Stimulated activated CD8-positive, alpha-beta memory T cell treated with anti-CD3 and anti-CD28 coated beads, Interleukin-7, amount 100 ng/mL, for 24 hours (primary cell): ENCODE data around the gene CXCR2.
"Not testable (repeated sequence)": the region's sequence is repeated elsewhere in the genome, so short reads cannot be mapped to it uniquely, and the experiment has no call there.

ENCODE experiments used
- DNase-seq: peaks from one replicate; pipeline ENCODE4 v3.0.0-alpha.2; 2020; ENCODE audit warnings: low read depth

CXCR2 gene

DNA sequence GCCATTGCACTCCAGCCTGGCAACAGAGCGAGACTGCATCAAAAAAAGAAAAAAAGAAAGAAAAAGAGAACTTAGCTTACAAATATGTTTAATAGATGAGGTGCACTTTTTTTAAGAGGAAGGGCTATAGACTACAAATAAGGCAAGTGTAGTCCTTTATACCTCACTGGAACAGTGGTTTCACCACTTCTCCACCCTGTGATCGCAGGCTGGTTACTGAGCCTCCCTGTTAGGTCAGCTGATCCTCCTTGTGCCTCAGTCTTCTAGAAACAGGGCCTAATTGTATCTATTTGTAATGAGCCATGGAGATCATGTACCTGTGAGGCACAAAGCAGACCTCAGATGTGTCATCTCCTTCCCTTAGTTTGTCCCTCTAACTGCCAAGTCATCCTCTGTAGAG, 4.5 kb downstream of the CXCR2 start:
- no peak for DNase-seq

DNA sequence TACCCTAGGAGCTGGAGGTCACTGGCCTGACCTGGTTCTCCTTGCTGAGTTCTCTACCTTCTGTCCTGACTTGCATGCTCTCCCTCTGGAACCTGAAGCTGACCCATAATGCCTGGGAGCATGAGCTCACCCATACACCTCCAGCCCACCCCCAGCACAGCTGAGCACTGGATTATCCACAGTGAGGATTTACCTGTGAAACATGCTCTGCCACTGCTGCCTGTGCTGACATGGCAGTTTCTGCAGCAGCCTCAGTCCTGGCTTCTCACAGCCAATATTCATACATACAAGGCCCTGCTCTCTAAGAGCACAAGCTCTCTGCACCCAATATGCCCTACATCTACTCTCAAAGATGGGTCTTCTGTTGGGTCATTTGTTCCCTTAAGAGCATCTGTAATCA, 5.0 kb downstream of the CXCR2 start:
- DNase-seq, result no peak

DNA sequence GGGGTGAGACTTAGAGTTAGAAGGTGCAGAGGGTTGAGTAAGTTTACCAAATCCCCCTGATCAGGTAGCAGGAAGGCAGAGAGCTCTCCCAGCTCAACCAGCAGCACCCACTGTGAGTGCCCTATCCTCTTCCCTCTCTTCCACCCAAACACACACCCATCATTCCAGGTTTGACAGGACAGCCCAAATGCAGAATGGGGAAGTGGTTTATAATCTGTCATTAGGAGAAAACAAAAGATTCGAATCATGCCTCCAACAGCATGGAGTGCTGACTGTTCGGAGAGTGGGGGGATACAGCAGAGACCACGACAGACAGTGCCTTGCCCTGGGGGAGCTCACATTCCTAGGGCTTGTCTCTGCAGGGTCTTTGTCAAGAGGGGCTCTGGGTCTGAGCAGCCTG, 11.7 kb downstream of the CXCR2 start:
- DNase-seq, result no peak

DNA sequence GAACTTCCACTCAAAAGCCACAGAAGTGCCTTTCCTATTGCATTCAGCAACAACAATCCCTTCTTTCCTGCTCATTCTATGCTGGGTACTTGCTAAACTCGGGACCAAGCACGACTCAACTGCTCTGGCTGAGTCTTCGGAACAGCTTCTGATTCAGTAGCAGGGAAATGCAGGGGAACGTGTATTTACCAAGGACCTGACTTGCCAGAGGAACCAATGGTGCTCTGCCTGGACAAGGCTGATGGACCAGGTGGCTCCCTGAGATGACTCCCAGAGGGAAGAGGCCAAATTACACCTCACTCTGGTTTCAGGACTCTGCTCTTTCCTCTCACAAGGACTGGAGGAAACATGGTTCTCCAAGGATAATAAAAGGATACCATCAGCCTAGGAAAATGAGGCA, 12.2 kb downstream of the CXCR2 start:
- no peak for DNase-seq

- DNase-seq, result no peak
These were observed 19.3 kb downstream of the CXCR2 start for GRCh38 chr2:218145124-218145523.

- no peak for DNase-seq
These were observed 20.2 kb downstream of the CXCR2 start for GRCh38 chr2:218146056-218146455.

GRCh38 chr2:218149098-218149497, 23.3 kb downstream of the CXCR2 start:
- no peak for DNase-seq

DNA sequence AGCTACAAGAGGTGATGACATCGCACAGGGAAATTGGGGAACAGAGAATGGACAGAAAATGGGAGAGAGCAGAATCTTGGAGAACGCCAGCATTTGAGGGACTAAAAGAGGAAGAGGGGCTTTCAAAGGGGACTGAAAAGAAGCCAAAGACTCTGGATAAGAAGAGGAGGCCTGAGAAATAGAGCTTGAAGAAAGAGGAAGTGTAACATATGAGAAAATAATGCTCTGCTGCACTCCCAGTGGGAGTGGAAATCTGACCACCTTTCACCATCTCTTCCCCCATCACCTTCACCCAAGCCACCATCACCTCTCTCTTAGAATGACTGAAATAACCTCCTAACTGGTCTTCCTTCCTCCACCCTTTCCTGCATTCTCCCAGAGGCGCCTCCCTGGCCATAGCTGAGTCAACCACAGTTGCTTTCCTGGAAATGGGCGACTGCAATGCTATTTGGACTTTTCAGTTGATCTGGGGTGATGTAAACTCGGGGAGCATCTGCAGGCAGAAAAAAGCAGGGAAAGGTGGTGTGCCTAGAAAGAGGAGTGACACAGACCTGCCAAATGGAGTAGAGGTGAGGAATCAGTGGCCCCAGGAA, 24.1 kb downstream of the CXCR2 start:
- DNase-seq, result no peak

DNA sequence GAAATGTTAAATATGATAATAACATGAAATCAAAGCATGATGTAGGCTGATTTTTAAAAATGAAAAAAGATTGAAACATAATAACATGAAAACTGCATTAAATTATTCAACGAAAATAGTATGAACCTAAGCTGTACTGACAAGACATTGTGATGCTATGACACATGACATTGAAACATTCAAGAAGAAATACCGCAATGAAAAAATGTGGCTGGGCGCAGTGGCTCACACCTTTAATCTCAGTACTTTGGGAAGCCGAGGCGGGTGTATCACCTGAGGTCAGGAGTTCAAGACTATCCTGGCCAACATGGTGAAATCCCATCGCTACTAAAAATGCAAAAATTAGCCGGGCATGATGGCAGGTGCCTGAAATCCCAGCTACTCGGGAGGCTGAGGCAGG, 26.3 kb downstream of the CXCR2 start:
- DNase-seq, result no peak

- DNase-seq, result no peak
These were observed 26.9 kb downstream of the CXCR2 start for GRCh38 chr2:218152777-218153176.

DNA sequence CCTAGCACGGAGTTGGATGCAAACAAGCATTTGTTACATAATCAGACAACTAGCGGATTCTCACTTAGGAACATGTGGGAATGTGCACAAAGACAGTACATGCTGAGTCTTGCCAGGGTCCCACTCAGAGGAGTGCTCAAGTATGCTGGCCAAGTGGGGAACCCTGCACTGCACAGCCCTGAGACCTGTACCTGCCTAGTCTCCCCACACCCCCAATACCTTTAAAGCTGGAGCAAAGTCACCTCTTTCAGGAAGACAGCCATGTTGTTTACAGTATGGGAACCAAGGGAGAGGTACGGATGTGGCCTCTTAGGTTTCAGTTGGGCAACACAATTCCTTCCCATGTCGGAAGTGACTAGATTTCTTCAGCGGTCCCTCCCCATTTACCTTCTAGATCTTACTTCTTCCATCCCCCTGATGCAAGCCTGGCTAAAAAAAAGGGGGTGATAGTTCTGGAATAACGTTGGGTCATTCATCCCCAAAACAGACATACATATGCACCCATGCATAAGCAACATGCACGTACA, 30.2 kb downstream of the CXCR2 start:
- DNase-seq, result no peak

GRCh38 chr2:218161644-218162043, 35.8 kb downstream of the CXCR2 start:
- DNase-seq, result no peak

GRCh38 chr2:218162814-218163213, 37.0 kb downstream of the CXCR2 start:
- DNase-seq, result no peak

DNA sequence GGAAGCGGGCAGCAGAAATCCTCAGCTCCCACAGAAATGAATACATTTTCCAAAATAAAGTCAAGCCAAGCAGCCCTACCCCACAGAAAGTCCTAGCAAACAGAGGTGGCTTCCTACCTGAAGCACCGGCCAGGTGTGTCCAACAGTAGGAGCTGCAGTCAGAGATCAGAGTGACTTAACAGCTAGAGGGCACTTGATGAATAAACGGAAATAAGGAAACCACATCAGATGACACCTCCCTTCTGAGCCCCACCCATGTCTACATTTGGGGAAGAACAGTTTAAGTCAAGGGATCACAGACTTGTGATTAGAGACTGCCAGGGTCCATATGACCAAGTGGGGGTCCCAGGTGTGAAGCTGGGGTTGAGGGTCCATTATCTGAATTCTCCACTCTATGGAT, 41.0 kb downstream of the CXCR2 start, which contains the start of gene CXCR1:
Gene CXCR1 (minus strand): TSS at position 172 of the 400 bp plus-strand sequence. CDS start 1,751 bp downstream, outside the sequence.
- no peak for DNase-seq

DNA sequence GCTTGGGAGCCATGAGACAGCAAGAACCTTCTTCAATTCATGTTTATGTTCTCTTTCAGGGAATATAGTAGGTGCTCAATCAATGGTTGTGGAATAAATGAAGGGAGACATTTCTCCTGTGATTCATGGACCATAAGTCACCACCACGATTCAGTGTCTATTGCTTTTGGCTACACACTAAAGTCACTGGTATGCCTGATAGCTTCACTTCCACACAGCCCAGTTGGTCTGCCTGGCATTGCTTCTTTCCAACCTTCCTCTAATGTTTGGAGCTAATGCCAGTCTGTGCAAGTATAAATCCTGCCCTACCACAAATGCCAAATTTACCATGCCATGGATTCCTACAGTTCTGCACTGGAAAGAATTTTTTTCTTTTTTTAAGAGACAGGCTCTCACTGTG, 42.2 kb downstream of the CXCR2 start:
- DNase-seq, result no peak

- peak; percentile 57 for DNase-seq
These were observed 43.0 kb downstream of the CXCR2 start for GRCh38 chr2:218168635-218169462.

DNA sequence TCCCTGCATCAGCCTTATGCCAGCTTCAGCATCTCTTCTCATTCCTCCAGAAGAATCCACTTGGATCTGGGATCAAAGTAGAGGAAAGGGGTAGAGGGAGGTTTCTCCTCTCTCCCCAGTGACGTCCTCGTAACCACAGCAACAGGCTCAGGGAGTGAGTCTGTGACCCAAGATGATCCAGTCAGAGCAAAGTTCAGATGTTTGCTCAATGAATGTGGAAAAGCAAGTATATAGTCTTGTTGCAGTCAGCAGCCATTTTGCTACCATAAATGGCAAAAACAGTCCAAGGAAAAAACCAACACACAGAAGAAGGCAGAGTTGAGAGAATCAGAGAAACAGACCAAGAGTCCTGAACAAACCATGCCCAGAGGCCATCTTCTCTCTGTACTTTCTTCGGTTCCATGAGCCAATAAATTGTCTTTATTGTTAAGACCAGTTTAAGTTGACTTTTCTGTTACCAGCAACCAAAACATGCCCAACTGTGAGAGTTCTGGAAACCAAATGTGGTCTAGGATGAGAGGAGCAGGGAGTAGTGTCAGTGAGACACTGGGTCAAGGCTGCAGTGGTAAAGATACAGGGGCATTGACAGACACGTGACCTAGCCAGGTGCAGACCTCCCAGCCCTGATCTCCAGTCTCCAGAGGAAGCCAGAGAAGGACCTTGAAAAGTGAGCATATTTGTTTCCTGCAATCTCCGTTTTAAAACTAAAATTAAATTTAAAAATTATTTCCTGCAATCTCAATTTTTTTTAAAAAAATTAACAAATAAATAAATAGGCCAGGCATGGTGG, 44.1 kb downstream of the CXCR2 start:
- DNase-seq, result no peak

- DNase-seq, result not testable (repeated sequence)
These were observed 45.9 kb downstream of the CXCR2 start for GRCh38 chr2:218171744-218172143.

DNA sequence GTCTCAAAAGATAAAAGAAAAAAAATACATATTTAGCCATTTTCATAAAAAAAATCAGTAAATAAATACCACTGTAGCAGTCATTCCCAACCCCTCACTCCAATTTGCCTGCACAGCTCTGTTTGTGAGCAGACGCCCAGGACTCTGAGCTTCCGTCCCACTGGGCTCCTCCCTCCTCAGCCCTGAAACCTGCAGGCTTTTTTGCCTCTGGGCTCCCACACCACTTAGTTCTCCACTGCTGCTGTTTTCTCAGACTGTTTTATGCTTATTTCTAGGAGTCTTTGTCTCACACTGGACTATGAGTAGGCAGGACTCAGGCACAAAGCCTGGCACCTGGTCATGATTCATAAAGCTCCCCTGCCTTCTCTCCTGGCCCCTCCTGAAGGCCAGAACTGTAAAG, 47.0 kb downstream of the CXCR2 start:
- DNase-seq, result no peak

DNA sequence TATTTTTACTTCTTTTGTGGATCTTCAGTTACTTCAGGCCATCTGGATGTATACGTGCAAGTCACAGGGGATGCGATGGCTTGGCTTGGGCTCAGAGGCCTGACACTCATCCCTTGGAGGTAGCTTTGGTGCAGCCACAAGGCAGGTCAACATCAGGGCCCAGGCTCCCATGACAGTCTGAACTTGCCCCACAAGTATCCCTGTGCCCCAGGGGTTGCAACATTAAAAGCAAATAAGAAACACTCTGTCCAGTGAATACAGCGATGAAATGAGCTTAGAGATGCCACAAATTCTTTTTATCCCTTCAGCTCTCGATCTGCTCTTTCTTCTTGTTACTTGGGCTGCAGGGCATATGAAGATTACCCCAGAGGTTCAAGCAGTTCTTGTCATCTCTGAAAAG, 54.0 kb downstream of the CXCR2 start:
- no peak for DNase-seq

- no peak for DNase-seq
These were observed 54.8 kb downstream of the CXCR2 start for GRCh38 chr2:218180467-218181114.

DNA sequence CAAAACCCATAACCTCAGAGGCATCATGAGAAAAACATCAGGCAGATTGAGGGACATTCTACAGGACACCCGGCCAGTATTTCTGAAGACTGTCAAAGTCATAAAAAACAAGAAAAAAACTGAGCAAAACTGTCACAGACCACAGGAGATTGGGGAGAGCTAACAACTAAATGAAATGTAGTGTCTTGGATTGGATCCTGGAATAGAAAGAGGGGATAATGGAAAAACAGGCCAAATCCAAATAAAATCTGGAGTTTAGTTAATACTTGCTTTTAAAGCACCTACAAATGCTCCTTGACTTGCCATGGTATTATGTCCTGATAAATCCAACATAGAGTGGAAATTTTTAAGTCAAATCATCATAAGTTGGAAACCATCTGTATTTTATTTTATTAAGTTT, 58.5 kb downstream of the CXCR2 start:
- no peak for DNase-seq
